SK-N-SH treated with all-trans-retinoic acid at 6 μM for 48 hours (cell line): ENCODE results near the gene PLEKHA8.

Source experiments
- ATAC-seq: fragments of 200-7000 bp; cut with Tn5 transposase; 3 replicates; pipeline ENCODE4 v1.9.1; 2020; ENCODE audit warnings: mild to moderate bottlenecking, moderate library complexity
- ARNTL ChIP-seq: fragments of 450-650 bp; formaldehyde crosslinking; IDR thresholded peaks from 2 replicates; pipeline ENCODE4 v1.5.0; 2020; ENCODE audit warnings: low read depth, mild to moderate bottlenecking, moderate library complexity, borderline replicate concordance
- BACH2 ChIP-seq: fragments of 250-450 bp; sonication (Bioruptor Pico); IDR thresholded peaks from 2 replicates; pipeline ENCODE4 v1.9.0; 2021; ENCODE audit warnings: mild to moderate bottlenecking, borderline replicate concordance
- CSDC2 ChIP-seq: fragments of 250-450 bp; sonication (Bioruptor Pico); IDR thresholded peaks from 2 replicates; pipeline ENCODE4 v1.5.0; 2020; ENCODE audit warnings: mild to moderate bottlenecking, moderate library complexity
- ESRRG ChIP-seq: fragments of 250-450 bp; sonication (Bioruptor Pico); IDR thresholded peaks from 2 replicates; pipeline ENCODE4 v1.6.1; 2021; ENCODE audit warnings: mild to moderate bottlenecking
- ISL1 ChIP-seq: fragments of 250-450 bp; sonication (Bioruptor Pico); IDR thresholded peaks from 2 replicates; pipeline ENCODE4 v2.1.2; 2022; ENCODE audit warnings: mild to moderate bottlenecking, moderate library complexity
- OSR1 ChIP-seq: fragments of 250-450 bp; sonication (Bioruptor Pico); IDR thresholded peaks from 2 replicates; pipeline ENCODE4 v1.8.0; 2022; ENCODE audit warnings: moderate library complexity, mild to moderate bottlenecking, inconsistent platforms
- POU6F1 ChIP-seq: fragments of 250-450 bp; sonication (Bioruptor Pico); IDR thresholded peaks from 2 replicates; pipeline ENCODE4 v1.8.0; 2021; ENCODE audit warnings: low read depth, mild to moderate bottlenecking, moderate library complexity, borderline replicate concordance
- PPARA ChIP-seq: fragments of 250-450 bp; sonication (Bioruptor Pico); IDR thresholded peaks from 2 replicates; pipeline ENCODE4 v1.5.0; 2020; ENCODE audit warnings: mild to moderate bottlenecking, borderline replicate concordance
- RARB ChIP-seq: fragments of 250-450 bp; sonication (Bioruptor Pico); IDR thresholded peaks from 2 replicates; pipeline ENCODE4 v1.8.0; 2021; ENCODE audit warnings: mild to moderate bottlenecking, moderate library complexity
- SNAI2 ChIP-seq: fragments of 250-450 bp; sonication (Bioruptor Pico); IDR thresholded peaks from 2 replicates; pipeline ENCODE4 v1.5.0; 2020; ENCODE audit warnings: mild to moderate bottlenecking, moderate library complexity
- TCF4 ChIP-seq: fragments of 250-450 bp; sonication (Bioruptor Pico); IDR thresholded peaks from 2 replicates; pipeline ENCODE4 v1.8.0; 2021; ENCODE audit warnings: mild to moderate bottlenecking, moderate library complexity, borderline replicate concordance
- TOX ChIP-seq: fragments of 250-450 bp; sonication (Bioruptor Pico); IDR thresholded peaks from 2 replicates; pipeline ENCODE4 v1.8.0; 2021; ENCODE audit warnings: mild to moderate bottlenecking, moderate library complexity, borderline replicate concordance
- TSHZ2 ChIP-seq: fragments of 250-450 bp; sonication (Bioruptor Pico); IDR thresholded peaks from 2 replicates; pipeline ENCODE4 v1.5.0; 2020; ENCODE audit warnings: mild to moderate bottlenecking, moderate library complexity
- ZC3H10 ChIP-seq: fragments of 250-450 bp; sonication (Bioruptor Pico); IDR thresholded peaks from 2 replicates; pipeline ENCODE4 v1.5.1; 2021; ENCODE audit warnings: mild to moderate bottlenecking, moderate library complexity
- ZFP3 ChIP-seq: fragments of 250-450 bp; sonication (Bioruptor Pico); IDR thresholded peaks from 2 replicates; pipeline ENCODE4 v1.5.0; 2020; ENCODE audit warnings: mild to moderate bottlenecking, moderate library complexity
- ZFP30 ChIP-seq: fragments of 450-650 bp; formaldehyde crosslinking; IDR thresholded peaks from 2 replicates; pipeline ENCODE4 v1.5.0; 2022; ENCODE audit warnings: mild to moderate bottlenecking, moderate library complexity
- ZNF565 ChIP-seq: fragments of 450-650 bp; formaldehyde crosslinking; conservative IDR thresholded peaks from 2 replicates; pipeline ENCODE4 v1.5.0; 2020; ENCODE audit warnings: low read depth, mild to moderate bottlenecking, moderate library complexity
- ZNF70 ChIP-seq: fragments of 450-650 bp; formaldehyde crosslinking; IDR thresholded peaks from 2 replicates; pipeline ENCODE4 v1.5.0; 2020; ENCODE audit warnings: mild to moderate bottlenecking, moderate library complexity
- ZNF8 ChIP-seq: fragments of 450-650 bp; formaldehyde crosslinking; IDR thresholded peaks from 2 replicates; pipeline ENCODE4 v1.5.0; 2020; ENCODE audit warnings: mild to moderate bottlenecking, moderate library complexity
- TF ChIP-seq, protein P1 (sequence below): fragments of 250-450 bp; sonication (Bioruptor Pico); IDR thresholded peaks from 2 replicates; pipeline ENCODE4 v1.5.1; 2020; ENCODE audit warnings: low read depth, mild to moderate bottlenecking, moderate library complexity
- TF ChIP-seq, protein P2 (sequence below): fragments of 250-450 bp; sonication (Bioruptor Pico); IDR thresholded peaks from 2 replicates; pipeline ENCODE4 v1.5.1; 2021; ENCODE audit warnings: mild to moderate bottlenecking, moderate library complexity
- TF ChIP-seq, protein P3 (sequence below): fragments of 250-450 bp; sonication (Bioruptor Pico); IDR thresholded peaks from 2 replicates; pipeline ENCODE4 v1.8.0; 2020; ENCODE audit warnings: mild to moderate bottlenecking, moderate library complexity, borderline replicate concordance

Gene PLEKHA8

GRCh38 chr7:30157204-30157603, 129.0 kb downstream of the PLEKHA8 start:
- ATAC-seq = no peak
- TF ChIP-seq ZFP3 (CRISPR knock-in tag) = no peak
- TF ChIP-seq, protein P1, sequence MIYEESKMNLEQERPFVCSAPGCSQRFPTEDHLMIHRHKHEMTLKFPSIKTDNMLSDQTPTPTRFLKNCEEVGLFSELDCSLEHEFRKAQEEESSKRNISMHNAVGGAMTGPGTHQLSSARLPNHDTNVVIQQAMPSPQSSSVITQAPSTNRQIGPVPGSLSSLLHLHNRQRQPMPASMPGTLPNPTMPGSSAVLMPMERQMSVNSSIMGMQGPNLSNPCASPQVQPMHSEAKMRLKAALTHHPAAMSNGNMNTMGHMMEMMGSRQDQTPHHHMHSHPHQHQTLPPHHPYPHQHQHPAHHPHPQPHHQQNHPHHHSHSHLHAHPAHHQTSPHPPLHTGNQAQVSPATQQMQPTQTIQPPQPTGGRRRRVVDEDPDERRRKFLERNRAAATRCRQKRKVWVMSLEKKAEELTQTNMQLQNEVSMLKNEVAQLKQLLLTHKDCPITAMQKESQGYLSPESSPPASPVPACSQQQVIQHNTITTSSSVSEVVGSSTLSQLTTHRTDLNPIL = no peak
- TF ChIP-seq, protein P2, sequence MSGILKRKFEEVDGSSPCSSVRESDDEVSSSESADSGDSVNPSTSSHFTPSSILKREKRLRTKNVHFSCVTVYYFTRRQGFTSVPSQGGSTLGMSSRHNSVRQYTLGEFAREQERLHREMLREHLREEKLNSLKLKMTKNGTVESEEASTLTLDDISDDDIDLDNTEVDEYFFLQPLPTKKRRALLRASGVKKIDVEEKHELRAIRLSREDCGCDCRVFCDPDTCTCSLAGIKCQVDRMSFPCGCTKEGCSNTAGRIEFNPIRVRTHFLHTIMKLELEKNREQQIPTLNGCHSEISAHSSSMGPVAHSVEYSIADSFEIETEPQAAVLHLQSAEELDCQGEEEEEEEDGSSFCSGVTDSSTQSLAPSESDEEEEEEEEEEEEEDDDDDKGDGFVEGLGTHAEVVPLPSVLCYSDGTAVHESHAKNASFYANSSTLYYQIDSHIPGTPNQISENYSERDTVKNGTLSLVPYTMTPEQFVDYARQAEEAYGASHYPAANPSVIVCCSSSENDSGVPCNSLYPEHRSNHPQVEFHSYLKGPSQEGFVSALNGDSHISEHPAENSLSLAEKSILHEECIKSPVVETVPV (CRISPR knock-in tag) = no peak
- TF ChIP-seq ISL1 (CRISPR knock-in tag) = no peak

DNA sequence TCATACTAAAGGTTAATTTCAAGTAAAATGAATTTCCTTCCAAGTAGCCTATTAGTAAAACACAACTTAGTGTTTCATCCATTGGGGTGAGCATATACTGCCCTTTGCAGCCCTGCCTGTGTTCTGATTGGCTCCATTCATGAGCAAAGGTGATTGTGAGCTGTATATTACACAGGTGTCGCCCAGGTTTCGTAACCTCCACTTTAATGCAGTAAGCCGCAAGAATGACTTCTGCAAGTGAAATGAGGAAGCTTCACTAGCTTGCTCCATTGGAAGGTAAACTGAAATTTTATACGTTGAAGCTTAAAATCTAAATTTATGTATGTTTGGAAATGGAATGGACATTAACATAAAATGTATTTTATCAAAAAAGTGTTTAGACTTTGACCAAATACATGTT, 131.0 kb downstream of the PLEKHA8 start:
- no peak for ATAC-seq
- TF ChIP-seq ZC3H10 = no peak
- no peak for TF ChIP-seq TCF4 (CRISPR knock-in tag)
- TF ChIP-seq, protein P2 (CRISPR knock-in tag) = no peak
- TF ChIP-seq ZNF8 (CRISPR knock-in tag) = no peak
- TF ChIP-seq BACH2 (CRISPR knock-in tag) = no peak
- no peak for TF ChIP-seq ZFP30 (CRISPR knock-in tag)
- no peak for TF ChIP-seq PPARA (CRISPR knock-in tag)
- no peak for TF ChIP-seq TOX
- TF ChIP-seq ARNTL (CRISPR knock-in tag) = no peak
- no peak for TF ChIP-seq CSDC2 (CRISPR knock-in tag)
- TF ChIP-seq, protein P1 = no peak
- TF ChIP-seq ESRRG (CRISPR knock-in tag) = no peak
- TF ChIP-seq ZNF565 = no peak
- TF ChIP-seq ZFP3 (CRISPR knock-in tag) = no peak
- no peak for TF ChIP-seq OSR1 (CRISPR knock-in tag)
- TF ChIP-seq POU6F1 (CRISPR knock-in tag) = no peak
- no peak for TF ChIP-seq ZNF70 (CRISPR knock-in tag)
- TF ChIP-seq RARB (CRISPR knock-in tag) = no peak

DNA sequence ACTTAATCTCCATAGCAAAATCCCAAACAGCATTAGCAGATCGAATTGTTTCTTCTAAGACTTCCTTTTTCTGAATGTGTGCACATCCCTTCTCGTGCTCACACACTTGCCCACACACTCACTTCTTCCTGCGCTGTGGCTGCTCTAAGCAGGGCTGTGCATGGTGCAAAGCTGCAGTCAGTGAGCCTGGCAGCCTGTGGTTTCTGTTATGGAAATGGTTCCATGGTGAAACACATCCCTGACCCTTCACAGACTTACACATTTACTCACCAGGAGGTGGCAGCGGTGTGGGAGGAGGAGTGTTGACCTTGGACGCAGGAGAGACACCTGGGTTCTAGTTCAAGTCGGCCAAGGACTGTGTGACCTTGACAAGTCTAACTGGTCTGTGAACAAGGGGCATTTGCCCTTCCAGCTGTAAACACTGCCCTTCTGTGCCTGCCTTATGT, 131.5 kb downstream of the PLEKHA8 start:
- TF ChIP-seq, protein P3, sequence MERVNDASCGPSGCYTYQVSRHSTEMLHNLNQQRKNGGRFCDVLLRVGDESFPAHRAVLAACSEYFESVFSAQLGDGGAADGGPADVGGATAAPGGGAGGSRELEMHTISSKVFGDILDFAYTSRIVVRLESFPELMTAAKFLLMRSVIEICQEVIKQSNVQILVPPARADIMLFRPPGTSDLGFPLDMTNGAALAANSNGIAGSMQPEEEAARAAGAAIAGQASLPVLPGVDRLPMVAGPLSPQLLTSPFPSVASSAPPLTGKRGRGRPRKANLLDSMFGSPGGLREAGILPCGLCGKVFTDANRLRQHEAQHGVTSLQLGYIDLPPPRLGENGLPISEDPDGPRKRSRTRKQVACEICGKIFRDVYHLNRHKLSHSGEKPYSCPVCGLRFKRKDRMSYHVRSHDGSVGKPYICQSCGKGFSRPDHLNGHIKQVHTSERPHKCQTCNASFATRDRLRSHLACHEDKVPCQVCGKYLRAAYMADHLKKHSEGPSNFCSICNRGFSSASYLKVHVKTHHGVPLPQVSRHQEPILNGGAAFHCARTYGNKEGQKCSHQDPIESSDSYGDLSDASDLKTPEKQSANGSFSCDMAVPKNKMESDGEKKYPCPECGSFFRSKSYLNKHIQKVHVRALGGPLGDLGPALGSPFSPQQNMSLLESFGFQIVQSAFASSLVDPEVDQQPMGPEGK (CRISPR knock-in tag) = no peak
- TF ChIP-seq, protein P1 = no peak
- TF ChIP-seq SNAI2 (CRISPR knock-in tag) = no peak
- no peak for TF ChIP-seq RARB (CRISPR knock-in tag)
- no peak for TF ChIP-seq TSHZ2 (CRISPR knock-in tag)
- TF ChIP-seq OSR1 (CRISPR knock-in tag) = no peak
- TF ChIP-seq TOX = no peak
- TF ChIP-seq, all 23 proteins: peak for 0
- ATAC-seq = peak; percentile 70
